Right renal cortex interstitium (tissue), 3 donors: Measurements from ENCODE around the gene TMEM87A. TPM values are rescaled to one million over a fixed set of nuclear protein-coding genes. Genes with fewer than 3 reads are reported as not detected.

Experiments used
- DNase-seq, 3 donors: peaks; one replicate each; pipeline ENCODE4 v3.0.0-alpha.2; 2013; ENCODE audit warnings: low read depth in 3 of 3, low spot score in 2 of 3
- polyA plus RNA-seq, 3 donors: library from polyadenylated mRNA; unstranded; fragments of 120-200 nt; gene quantifications; one replicate each; pipeline ENCODE4 v1.2.1, GENCODE V29; 2013; ENCODE audit not compliant: insufficient read length in 3 of 3

The TMEM87A gene
- polyA plus RNA-seq, 3 donors = 55.6 to 60.9 (median 58.7) TPM

DNA sequence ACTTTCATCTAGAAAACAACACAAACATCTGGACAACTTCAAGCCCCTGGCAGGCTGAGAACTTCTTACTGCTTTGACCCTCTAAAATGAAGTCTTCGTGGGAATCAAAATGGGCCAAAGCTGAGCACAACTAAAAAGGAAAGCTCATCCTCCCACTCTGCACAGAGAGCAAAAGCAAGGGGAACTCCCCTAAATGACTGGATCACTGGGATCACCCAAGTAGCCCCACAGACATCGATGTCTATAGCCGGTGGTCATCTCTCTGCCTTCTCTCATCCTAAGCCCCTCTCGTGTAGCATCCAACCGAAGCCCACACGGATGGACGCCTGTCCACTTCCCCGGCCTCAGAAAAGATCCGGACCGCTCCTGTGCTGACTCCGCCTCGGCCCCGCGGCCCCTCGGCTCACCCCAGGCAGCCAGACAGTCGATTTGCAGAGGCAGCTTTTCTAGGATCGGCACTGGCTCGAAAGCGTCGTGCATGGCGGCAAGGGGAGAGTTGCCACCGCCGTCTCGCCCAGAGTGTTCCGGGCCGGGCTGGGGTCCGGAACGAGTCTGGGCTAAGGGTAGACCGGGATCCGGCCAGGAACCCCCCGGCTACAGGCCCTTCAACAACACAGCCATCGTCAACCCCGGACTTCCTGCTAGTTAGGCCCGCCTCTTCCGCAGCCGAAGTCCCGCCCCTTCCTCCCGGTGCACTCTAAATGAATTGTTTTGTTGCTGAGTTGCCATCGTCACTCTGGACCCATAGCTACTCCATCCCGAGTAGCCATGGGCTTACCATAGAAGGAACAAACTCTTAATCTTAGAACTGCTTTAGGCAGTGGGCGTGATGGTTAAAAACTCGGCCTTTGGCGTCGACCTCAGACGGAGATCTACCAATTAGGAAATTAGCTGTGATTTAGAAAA, 65.3 kb downstream of the TMEM87A start, which contains the start of gene VPS39:
TSS of gene VPS39 (minus strand) at position 631 of the 906 bp plus-strand sequence. CDS start at position 480, 151 bp downstream.
- DNase-seq = peak; percentile 66 to 76 (median 67)

GRCh38 chr15:42206406-42206805, 66.8 kb downstream of the TMEM87A start:
- DNase-seq = no peak

- DNase-seq = no peak
Observed at GRCh38 chr15:42203891-42204290, 69.3 kb downstream of the TMEM87A start.

- no peak for DNase-seq
Observed at GRCh38 chr15:42202653-42203052, 70.6 kb downstream of the TMEM87A start.

DNA sequence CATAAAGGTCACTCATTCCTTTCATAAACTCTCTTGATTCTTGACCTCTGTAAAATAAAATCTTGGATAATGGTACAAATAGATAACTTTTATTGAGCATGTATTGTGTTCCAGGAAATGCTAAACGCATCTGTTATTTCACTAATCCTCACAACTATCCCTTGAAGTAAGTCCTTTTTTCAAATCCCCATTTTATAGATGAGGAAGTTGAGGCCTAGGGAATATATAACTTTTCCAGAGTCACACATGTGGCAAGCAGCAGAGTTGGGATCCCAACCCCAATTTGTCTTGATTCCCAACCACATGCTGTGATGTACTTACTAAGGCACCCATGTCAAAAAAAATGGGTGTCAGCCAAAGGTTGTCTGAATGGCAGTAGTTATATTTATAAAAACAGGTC, 71.4 kb downstream of the TMEM87A start:
- DNase-seq = no peak

- DNase-seq = no peak
Observed at GRCh38 chr15:42199126-42199525, 74.1 kb downstream of the TMEM87A start.

GRCh38 chr15:42198516-42198915, 74.7 kb downstream of the TMEM87A start:
- DNase-seq = no peak

DNA sequence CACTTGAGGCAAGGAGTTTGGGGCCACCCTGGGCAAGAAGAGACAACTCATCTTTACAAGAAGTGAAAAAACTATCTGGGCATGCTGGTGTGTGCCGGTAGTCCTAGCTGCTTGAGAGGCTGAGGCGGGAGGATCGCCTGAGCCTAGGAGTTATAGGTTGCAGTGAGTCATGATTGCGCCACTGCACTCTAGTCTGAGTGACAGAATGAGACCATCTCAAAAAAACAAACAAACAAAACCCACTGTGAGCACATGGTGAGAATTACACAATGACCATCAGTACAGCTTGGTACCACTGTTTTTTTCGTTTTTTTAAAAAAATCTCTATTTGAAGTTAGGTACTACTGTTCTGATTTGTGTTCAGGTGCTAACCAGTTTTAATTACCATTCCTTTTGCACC, 78.7 kb downstream of the TMEM87A start:
- no peak for DNase-seq

DNA sequence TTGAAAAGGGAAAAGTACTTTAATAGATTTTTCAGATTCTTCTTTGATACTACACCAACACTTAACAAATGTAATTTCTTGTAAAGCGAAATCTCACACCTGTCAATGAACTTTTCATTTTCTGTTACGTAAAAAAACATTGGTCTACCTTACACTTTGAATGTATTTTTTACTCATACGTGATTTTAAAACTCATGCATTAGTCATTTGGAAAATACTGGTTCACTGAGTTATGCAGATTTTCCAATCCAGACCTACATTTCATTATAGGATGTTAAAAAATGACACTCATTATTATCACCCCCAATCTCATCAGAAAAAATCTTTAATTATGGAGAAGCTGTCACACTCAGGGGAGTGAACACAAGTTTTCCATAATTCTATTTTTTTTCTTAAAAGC, 79.8 kb downstream of the TMEM87A start:
- DNase-seq = no peak

- no peak for DNase-seq
Observed at GRCh38 chr15:42191610-42192346, 81.5 kb downstream of the TMEM87A start.

GRCh38 chr15:42190370-42190769, 82.9 kb downstream of the TMEM87A start:
- no peak for DNase-seq

DNA sequence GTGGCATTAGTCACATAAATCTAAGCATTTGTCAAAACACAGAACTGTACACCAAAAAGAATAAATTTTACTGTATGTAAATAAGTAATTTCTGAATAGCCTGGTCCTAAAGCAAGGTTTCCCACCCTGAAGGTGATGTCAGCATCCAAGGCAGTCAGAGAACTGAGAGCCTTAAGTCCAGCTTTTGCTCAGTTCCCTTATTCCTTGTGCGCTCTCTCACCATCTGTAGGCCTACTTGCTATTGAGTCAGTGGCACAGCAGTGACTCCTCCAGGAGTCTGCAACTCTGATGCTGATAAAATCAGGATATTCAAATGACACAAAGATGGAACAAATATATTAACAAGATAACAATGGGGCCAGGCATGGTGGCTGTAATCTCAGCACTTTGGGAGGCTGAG, 87.4 kb downstream of the TMEM87A start:
- DNase-seq = no peak

- DNase-seq = no peak
Observed at GRCh38 chr15:42184736-42185135, 88.5 kb downstream of the TMEM87A start.

DNA sequence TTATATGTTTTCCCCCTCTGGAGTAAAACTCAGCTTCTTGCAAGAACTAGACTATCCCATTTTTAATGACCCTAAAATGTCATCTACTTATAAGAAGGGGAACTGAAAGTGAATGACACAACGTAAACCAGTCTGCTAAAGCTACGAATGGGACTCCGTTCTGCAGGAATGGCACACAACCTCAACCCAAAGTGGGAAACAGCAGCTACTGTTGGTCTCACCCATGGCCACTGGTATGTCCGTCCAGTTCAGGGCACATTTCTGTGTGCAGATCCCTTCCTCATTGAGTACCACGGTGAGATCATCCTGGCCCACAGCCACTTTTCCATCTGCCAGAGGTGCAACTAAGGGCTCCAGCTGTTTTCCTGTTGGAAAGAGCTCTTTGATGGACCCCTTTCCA, 88.9 kb downstream of the TMEM87A start:
- DNase-seq = no peak

- no peak for DNase-seq
Observed at GRCh38 chr15:42182961-42183360, 90.3 kb downstream of the TMEM87A start.

GRCh38 chr15:42182328-42182886, 90.8 kb downstream of the TMEM87A start:
- DNase-seq = no peak

DNA sequence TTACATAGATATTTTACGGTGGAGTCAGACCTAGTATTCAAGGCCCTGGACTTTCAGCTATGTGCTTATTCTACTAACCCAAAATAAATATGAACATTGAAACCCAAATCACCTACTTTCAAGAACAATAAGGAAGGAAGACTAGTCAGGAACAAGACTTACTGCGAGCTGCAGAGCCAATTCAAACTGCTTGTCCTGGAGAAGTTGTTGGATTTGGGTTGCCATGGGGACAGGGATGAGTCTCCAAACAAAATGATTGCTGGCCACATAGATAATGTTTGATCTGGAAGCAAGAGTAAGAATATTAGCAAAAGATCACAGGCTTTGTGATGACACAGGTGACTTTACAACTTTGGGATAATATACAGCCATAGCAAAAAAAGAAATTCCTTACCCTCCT, 95.2 kb downstream of the TMEM87A start:
- DNase-seq = no peak

DNA sequence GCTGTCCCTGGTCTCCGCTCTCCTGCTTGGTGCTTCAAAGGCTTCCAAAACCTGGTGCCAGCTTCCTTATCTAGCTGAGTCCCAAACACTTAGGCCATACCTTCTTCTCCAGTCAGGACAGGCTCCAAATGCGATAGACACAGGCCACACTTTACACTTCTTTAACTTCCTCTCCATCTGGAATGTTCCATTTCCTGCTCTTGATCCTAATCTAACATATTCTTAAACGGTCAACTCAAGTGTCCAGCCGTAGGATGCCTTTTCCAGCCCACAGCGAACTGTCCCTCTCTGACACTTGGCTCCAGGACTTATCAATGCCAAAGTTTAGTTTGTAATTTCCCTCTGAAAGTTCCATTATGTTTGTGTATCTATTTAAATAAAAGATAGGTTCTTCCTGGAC, 97.6 kb downstream of the TMEM87A start:
- DNase-seq = no peak

- no peak for DNase-seq
Observed at GRCh38 chr15:42172475-42172874, 100.8 kb downstream of the TMEM87A start.

DNA sequence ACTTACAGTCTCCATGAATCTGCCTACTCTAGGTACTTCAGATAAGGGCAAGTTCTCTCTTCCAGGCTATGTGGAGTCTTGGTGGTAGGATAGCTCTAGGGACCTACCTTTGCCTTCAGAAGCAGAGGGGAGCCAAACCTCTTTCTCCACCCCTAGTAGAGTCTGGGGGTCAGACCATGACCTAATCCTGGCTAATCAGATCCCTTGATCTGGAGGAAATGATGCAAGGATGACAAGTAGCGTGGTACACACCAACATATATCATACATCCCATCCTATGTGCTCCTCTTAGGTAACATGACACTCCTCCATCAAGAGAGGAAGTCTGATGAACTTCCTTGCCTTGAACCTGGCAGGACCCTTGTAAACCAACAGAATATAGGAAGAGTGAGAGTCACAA, 101.4 kb downstream of the TMEM87A start:
- no peak for DNase-seq

- no peak for DNase-seq
Observed at GRCh38 chr15:42171122-42171521, 102.1 kb downstream of the TMEM87A start.
